Heart left ventricle (tissue), 16 donors: ENCODE results near the gene DDN. TPM values are rescaled to one million over a fixed set of nuclear protein-coding genes. Genes with fewer than 3 reads are reported as not detected.

ENCODE experiments used
- ATAC-seq, 4 donors: fragments of 200-7000 bp; cut with Tn5 transposase; one replicate each; pipeline ENCODE4 v1.9.1; 2020 to 2022; ENCODE audit warnings: moderate library complexity in 4 of 4, mild to moderate bottlenecking in 3 of 4, moderate number of reproducible peaks in 1 of 4
- DNase-seq, 5 donors: peaks; one replicate each; pipeline ENCODE4 v3.0.0-alpha.2; 2020
- H3K27ac ChIP-seq, 12 donors: fragments of 200-600 bp; sonication (generic) in 4 of 12; one replicate each; pipeline versions ENCODE4 v1.5.0 to v1.8.0; 2016 to 2022; ENCODE audit warnings: mild to moderate bottlenecking in 2 of 12
- H3K27me3 ChIP-seq, 9 donors: fragments of 200-600 bp; sonication (generic) in 2 of 9; one replicate each; pipeline versions ENCODE4 v1.5.1 to v1.8.0; 2016 to 2022; ENCODE audit warnings: mild to moderate bottlenecking in 3 of 9
- H3K36me3 ChIP-seq, 9 donors: fragments of 200-600 bp; sonication (generic) in 2 of 9; one replicate each; pipeline versions ENCODE4 v1.5.0 to v1.8.0; 2018 to 2022; ENCODE audit warnings: mild to moderate bottlenecking in 2 of 9
- H3K4me1 ChIP-seq, 12 donors: fragments of 200-600 bp; sonication (generic) in 4 of 12; one replicate each; pipeline versions ENCODE4 v1.5.0 to v1.8.0; 2016 to 2022; ENCODE audit warnings: mild to moderate bottlenecking in 3 of 12
- H3K4me3 ChIP-seq, 12 donors: fragments of 200-600 bp; sonication (generic) in 4 of 12; one replicate each; pipeline versions ENCODE4 v1.5.0 to v1.8.0; 2017 to 2022; ENCODE audit warnings: mild to moderate bottlenecking in 9 of 12, moderate library complexity in 4 of 12
- H3K9me3 ChIP-seq, 12 donors: fragments of 200-600 bp; sonication (generic) in 4 of 12; one replicate each; pipeline versions ENCODE4 v1.5.0 to v1.8.0; 2016 to 2022; ENCODE audit warnings: mild to moderate bottlenecking in 1 of 12
- CTCF ChIP-seq, 12 donors: fragments of 200-600 bp; sonication (generic) in 4 of 12; IDR thresholded peaks; one replicate each; pipeline versions ENCODE4 v1.5.0 to v1.8.0; 2018 to 2022; ENCODE audit warnings: antibody characterized with exemption in 12 of 12, mild to moderate bottlenecking in 5 of 12
- POLR2A ChIP-seq, 2 donors: fragments of 450-650 bp; IDR thresholded peaks; one replicate each; pipeline ENCODE4 v1.6.1; 2017; ENCODE audit warnings: antibody characterized with exemption in 2 of 2, mild to moderate bottlenecking in 2 of 2, moderate library complexity in 2 of 2
- WGBS, 4 donors: extraction: QIAGEN DNeasy Blood & Tissue Kit in 2 of 4; methylation state at CpG; one replicate each; pipeline versions ENCODE4 v1.1.5 to v1.1.7; 2013 to 2018; 5-methylcytosine and 5-hydroxymethylcytosine counted together
- intact Hi-C, 10 donors: fragments of 100-400 bp; cut with DNase I; formaldehyde crosslinking; loops; one replicate each; pipeline versions ENCODE4 v1.11.1 to v1.14.2; 2022
- polyA plus RNA-seq, 2 donors: library from polyadenylated mRNA; stranded (reverse); fragments of 200-250 nt; gene quantifications; one replicate each; pipeline ENCODE4 v1.2.3, GENCODE V29; 2013
- total RNA-seq, 9 donors: library from RNA; depleted of rRNA in 2 of 9; stranded (reverse); fragments of >200 nt in 2 of 9; fragmentation: NEBNext Ultra II Directional in 3 of 9; extraction: Animal tissue kit (Norgen Biotek cat#: 25700) in 3 of 9; gene quantifications; one replicate each; pipeline versions ENCODE4 v1.1.0 to v1.2.4, GENCODE V29; 2016 to 2023
- donor health status: ischemic (EF 13 %, LVEDD 7.1; RV severe dilation, severe dysfunction).
- donor health status: healthy with polysubstance abuse.
- donor health status: DM: no; HTN: yes; CAD: no.
- donor health status: DM: no; HTN: no; CAD: no.
- donor health status: ischemic (EF 25% LVEDD 6.9; RV normal size, moderate dysfunction).
- donor health status: ischemic (EF 25% LVEDD 5.7; RV mildly dilated, moderate dysfunction).
- donor health status: healthy.
- donor health status: DM: yes; HTN: yes; CAD: no.
- donor health status: ischemic (EF 35%, LVEDD 5.7; RV mildly dilated, moderate dysfunction).
- donor health status: nonischemic (EF 11% LVEDD 7.7; RV severe dilation, severe dysfunction).
- donor health status: DM: yes; HTN: yes; CAD: no.
- donor health status: PGD.
- donor health status: ischemic (EF 29% LVEDD 5.4; RV normal size, mild dysfunction).
- donor health status: nonischemic (EF 23%, LVEDD 6.1; RV moderate dilation, normal function).

Gene DDN
- total and polyA plus RNA-seq, 11 donors = 0.40 to 2.8 (median 0.95) TPM

GRCh38 chr12:48966177-48966895 is 32.8 kb downstream of the DDN start:
- ATAC-seq = no peak
- intact Hi-C loops = no loop called here
- no peaks in the 10 kb centered on the region for H3K9me3 ChIP-seq
- no peak for DNase-seq
- H3K27ac ChIP-seq = no peak overlapping the region
- H3K4me1 ChIP-seq = peaks cover 0 to 21% (median 10%) of the 10 kb centered on the region in 12 donors
- no peaks in the 10 kb centered on the region for H3K36me3 ChIP-seq
- peaks cover 10 to 42% (median 25%) of the 10 kb centered on the region in 9 donors for H3K27me3 ChIP-seq
- 60 to 72% (median 62%) methylated on average over 19 to 20 of the region's 20 CpGs for WGBS, 4 donors
- TF ChIP-seq CTCF (IDR thresholded peaks at IDR 0.05) = no peak
- no peak for TF ChIP-seq POLR2A (IDR thresholded peaks at IDR 0.05)
- no peak overlapping the region for H3K4me3 ChIP-seq

GRCh38 chr12:48965298-48965838 is 33.8 kb downstream of the DDN start:
- H3K27ac ChIP-seq = no peak overlapping the region
- TF ChIP-seq CTCF (IDR thresholded peaks at IDR 0.05) = peak in 1 of 12 donors; percentile 11
- TF ChIP-seq POLR2A (IDR thresholded peaks at IDR 0.05) = no peak
- H3K36me3 ChIP-seq = no peaks in the 10 kb centered on the region
- ATAC-seq = no peak
- H3K27me3 ChIP-seq = peaks cover 2 to 32% (median 15%) of the 10 kb centered on the region in 9 donors
- no peak overlapping the region for H3K4me3 ChIP-seq
- no peak for DNase-seq
- peaks cover 0 to 13% (median 6%) of the 10 kb centered on the region in 12 donors for H3K4me1 ChIP-seq
- H3K9me3 ChIP-seq = no peaks in the 10 kb centered on the region
- intact Hi-C loops = no loop called here

- Histone ChIP-seq H3K27me3 (peaks cover 0 to 17% (median 0%) of the 10 kb centered on the region in 9 donors), H3K4me1 (peaks cover 0 to 9% (median 4%) of the 10 kb centered on the region in 12 donors), H3K9me3 (no peaks in the 10 kb centered on the region), H3K27ac (no peak overlapping the region), H3K4me3 (no peak overlapping the region), H3K36me3 (no peaks in the 10 kb centered on the region)
- DNase-seq (no peak), ATAC-seq (no peak)
- no peak for TF ChIP-seq CTCF (IDR thresholded peaks at IDR 0.05)
- TF ChIP-seq POLR2A (IDR thresholded peaks at IDR 0.05) = no peak
- intact Hi-C loops = no loop called here
These were observed 37.4 kb downstream of the DDN start for GRCh38 chr12:48961801-48962200.

- no peak for ATAC-seq
- WGBS, 4 donors = 34 to 55% (median 50%) methylated on average over 4 of the region's 4 CpGs
- Histone ChIP-seq H3K4me1 (peaks cover 0 to 13% (median 5%) of the 10 kb centered on the region in 12 donors), H3K27ac (no peak overlapping the region), H3K36me3 (no peaks in the 10 kb centered on the region), H3K4me3 (no peak overlapping the region), H3K27me3 (peaks cover 0 to 17% (median 0%) of the 10 kb centered on the region in 9 donors), H3K9me3 (no peaks in the 10 kb centered on the region)
- TF ChIP-seq POLR2A (IDR thresholded peaks at IDR 0.05) = no peak
- no peak for TF ChIP-seq CTCF (IDR thresholded peaks at IDR 0.05)
- DNase-seq = no peak
- intact Hi-C loops = no loop called here
These were observed 37.8 kb downstream of the DDN start for GRCh38 chr12:48961331-48961730.
